Hematopoietic multipotent progenitor cell treated with erythropoietin and hydrocortisone succinate and interleukin-3 and kit ligand, for 15 days (in vitro differentiated cells): ENCODE data around the gene AK1.

Experiments
- DNase-seq: peaks from one replicate; pipeline ENCODE4 v3.0.0-alpha.2; 2015; ENCODE audit warnings: low spot score

AK1 gene

DNA sequence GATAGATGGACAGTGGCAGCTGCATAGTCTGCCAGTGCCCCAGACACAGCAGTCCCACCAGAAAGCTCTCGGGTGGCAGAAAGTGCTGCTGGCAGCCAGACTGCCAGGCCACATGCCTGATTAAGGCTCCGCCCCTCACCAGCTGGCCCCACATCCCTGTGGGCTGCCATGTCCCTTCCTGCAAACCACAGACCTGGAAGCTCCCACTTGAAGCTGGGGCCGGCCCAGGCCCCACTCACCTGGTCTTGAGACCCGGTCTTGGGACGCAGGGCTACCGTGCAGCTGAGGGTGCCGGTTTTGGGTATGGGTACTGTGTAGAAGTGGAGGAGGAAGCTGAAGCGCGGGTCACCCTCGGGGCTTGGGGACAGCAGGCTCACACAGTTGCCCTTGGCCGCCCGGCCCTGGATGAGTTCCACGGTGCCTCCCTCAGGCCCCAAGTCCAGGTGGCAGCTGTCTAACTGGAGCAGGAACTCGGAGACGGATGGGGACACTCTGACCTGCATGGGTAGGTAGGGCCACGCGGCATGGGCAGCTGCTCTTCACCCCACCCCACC, 59.5 kb downstream of the AK1 start:
- DNase-seq, result no peak

DNA sequence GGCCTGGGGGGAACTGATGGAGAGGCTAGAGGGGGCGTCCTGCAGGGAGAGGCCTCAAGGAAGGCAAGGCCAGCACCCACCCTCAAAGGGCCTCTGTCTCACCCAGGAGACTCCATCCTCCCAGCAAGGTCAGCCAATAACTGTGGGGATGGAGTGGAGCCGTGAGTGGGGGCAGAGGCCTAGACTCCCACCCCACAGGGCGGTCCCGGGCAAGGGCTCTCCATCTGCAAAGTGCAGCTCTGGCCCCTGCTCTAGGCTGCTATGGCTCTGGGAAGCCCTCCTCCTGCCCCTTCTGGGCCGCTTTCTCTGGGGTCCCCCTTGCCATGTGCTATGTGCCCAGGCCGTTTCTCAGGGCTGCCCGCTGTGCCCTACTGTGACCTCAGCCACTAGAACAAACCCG, 60.7 kb downstream of the AK1 start:
- DNase-seq, result no peak
